ENCODE measurements around the gene C10orf90. TPM values are rescaled to one million over a fixed set of nuclear protein-coding genes. Genes with fewer than 3 reads are reported as not detected.
A peak's percentile ranks its signal among the peaks of the same experiment; 100 is the strongest.

C10orf90 gene
- total RNA-seq, 1 experiment from 2014 or later: 0.59 TPM

GRCh38 chr10:126448091-126448490 is 222.4 kb downstream of the C10orf90 start:
- Histone ChIP-seq H2AFZ (no peak overlapping the region), H3K4me1 (replicated peaks; ENCODE audit: insufficient read depth) (no peaks in the 10 kb centered on the region), H3K79me2 (ENCODE audit: low read depth) (no peaks in the 10 kb centered on the region), H3K9me2 (ENCODE audit: insufficient read depth) (no peaks in the 10 kb centered on the region), H3K27ac (no peak overlapping the region), H3K27me3 (ENCODE audit: insufficient read depth, low read depth) (no peaks in the 10 kb centered on the region), H3K4me2 (no peak overlapping the region), H4K20me1 (ENCODE audit: insufficient read depth) (no peaks in the 10 kb centered on the region), H3K36me3 (ENCODE audit: low read depth) (no peaks in the 10 kb centered on the region), H3K9me3 (ENCODE audit: insufficient read depth, low read depth) (no peaks in the 10 kb centered on the region; the same call in 1 of the 2 replicates), H3F3A (ENCODE audit: insufficient read depth, low read depth) (no peaks in the 10 kb centered on the region), H3K4me3 (no peak overlapping the region)
- intact Hi-C loops (cut with micrococcal nuclease; ENCODE audit: unreplicated experiment): no loop called here
- TF ChIP-seq EZH2 (IDR thresholded peaks at IDR 0.05; ENCODE audit: low read depth): no peak
- TF ChIP-seq, protein P1, sequence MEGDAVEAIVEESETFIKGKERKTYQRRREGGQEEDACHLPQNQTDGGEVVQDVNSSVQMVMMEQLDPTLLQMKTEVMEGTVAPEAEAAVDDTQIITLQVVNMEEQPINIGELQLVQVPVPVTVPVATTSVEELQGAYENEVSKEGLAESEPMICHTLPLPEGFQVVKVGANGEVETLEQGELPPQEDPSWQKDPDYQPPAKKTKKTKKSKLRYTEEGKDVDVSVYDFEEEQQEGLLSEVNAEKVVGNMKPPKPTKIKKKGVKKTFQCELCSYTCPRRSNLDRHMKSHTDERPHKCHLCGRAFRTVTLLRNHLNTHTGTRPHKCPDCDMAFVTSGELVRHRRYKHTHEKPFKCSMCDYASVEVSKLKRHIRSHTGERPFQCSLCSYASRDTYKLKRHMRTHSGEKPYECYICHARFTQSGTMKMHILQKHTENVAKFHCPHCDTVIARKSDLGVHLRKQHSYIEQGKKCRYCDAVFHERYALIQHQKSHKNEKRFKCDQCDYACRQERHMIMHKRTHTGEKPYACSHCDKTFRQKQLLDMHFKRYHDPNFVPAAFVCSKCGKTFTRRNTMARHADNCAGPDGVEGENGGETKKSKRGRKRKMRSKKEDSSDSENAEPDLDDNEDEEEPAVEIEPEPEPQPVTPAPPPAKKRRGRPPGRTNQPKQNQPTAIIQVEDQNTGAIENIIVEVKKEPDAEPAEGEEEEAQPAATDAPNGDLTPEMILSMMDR (conservative IDR thresholded peaks at IDR 0.05): no peak
- no TSS peak for BruUV-seq (replicated peaks)
- CTCF ChIA-PET: no interaction called here
- POLR2A ChIA-PET (ENCODE audit: unreplicated experiment): interaction anchor here (0.7 kb wide), 1 partner anchor 384 kb away, joined by 4 read pairs; no protein-coding TSS in a partner anchor
- DNase-seq: no peak

DNA sequence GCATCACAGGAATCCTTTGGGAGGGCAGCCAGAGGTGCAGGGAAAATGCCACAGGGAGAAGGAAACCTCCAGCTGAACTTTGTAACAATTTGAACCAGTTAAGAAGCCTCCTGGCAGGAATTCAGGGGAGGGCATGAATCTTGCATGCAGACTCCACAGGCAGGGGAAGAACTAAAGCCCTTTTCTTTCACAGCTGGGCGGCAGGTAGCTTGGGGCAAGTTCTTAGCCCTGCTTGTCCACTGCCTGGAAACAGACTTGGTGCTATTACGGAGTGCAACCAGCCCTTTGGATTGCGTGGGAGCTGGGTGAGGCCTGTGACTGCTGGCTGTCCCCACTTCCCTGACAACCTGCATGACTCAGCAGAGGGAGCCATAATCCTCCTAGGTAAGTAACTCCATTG is 230.6 kb downstream of the C10orf90 start:
- H3K9me3 ChIP-seq (ENCODE audit: insufficient read depth, low read depth): peaks cover 3% of the 10 kb centered on the region
- CTCF ChIA-PET: no interaction called here
- peaks cover 21% of the 10 kb centered on the region for H3K4me1 ChIP-seq (replicated peaks; ENCODE audit: insufficient read depth)
- H3K4me3 ChIP-seq: no peak overlapping the region
- peak overlapping the region; percentile 43; the same call in 1 of the 2 replicates for H2AFZ ChIP-seq
- H4K20me1 ChIP-seq (ENCODE audit: insufficient read depth): no peaks in the 10 kb centered on the region
- peak overlapping the region; percentile 16; the same call in 1 of the 2 replicates for H3K4me2 ChIP-seq
- DNase-seq: peak; percentile 49 to 59
- no peaks in the 10 kb centered on the region for H3K36me3 ChIP-seq (ENCODE audit: low read depth)
- H3K9me2 ChIP-seq (ENCODE audit: insufficient read depth): no peaks in the 10 kb centered on the region
- peaks cover 8% of the 10 kb centered on the region; the same call in 1 of the 2 replicates for H3F3A ChIP-seq (ENCODE audit: insufficient read depth, low read depth)
- intact Hi-C loops (cut with micrococcal nuclease; ENCODE audit: unreplicated experiment): no loop called here
- H3K27ac ChIP-seq: peak overlapping the region; percentile 83
- POLR2A ChIA-PET (ENCODE audit: unreplicated experiment): interaction anchor here (0.6 kb wide), 1 partner anchor 54 kb away, joined by 4 read pairs; no protein-coding TSS in a partner anchor
- TSS peak; percentile 55 for BruUV-seq (replicated peaks)
- H3K79me2 ChIP-seq (ENCODE audit: low read depth): no peaks in the 10 kb centered on the region
- TF ChIP-seq EZH2 (IDR thresholded peaks at IDR 0.05; ENCODE audit: low read depth): no peak
- TF ChIP-seq, protein P1 (conservative IDR thresholded peaks at IDR 0.05): no peak
- H3K27me3 ChIP-seq (ENCODE audit: insufficient read depth, low read depth): no peaks in the 10 kb centered on the region

DNA sequence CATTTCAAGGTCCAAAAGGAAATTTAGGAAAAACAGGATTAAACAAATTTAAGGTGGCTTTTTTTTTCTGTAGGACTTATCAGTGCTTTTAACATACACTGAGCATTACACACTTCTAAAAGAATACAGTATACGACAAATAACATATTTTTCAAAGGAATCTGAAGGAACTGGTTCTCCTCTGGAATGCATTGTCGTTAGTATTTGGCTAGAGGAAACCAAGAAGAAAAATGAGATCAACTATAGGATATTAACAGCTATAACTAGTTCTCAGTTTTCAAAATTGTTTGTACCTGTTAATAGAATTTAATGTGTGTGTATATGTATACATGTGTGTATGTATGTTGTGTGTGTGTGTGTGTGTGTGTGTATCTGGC is 232.1 kb downstream of the C10orf90 start:
- Histone ChIP-seq H2AFZ (no peak overlapping the region), H3K27me3 (ENCODE audit: insufficient read depth, low read depth) (no peaks in the 10 kb centered on the region), H3K9me3 (ENCODE audit: insufficient read depth, low read depth) (peaks cover 3% of the 10 kb centered on the region), H4K20me1 (ENCODE audit: insufficient read depth) (no peaks in the 10 kb centered on the region), H3K4me3 (no peak overlapping the region), H3K79me2 (ENCODE audit: low read depth) (no peaks in the 10 kb centered on the region), H3K9me2 (ENCODE audit: insufficient read depth) (no peaks in the 10 kb centered on the region), H3F3A (ENCODE audit: insufficient read depth, low read depth) (peaks cover 14% of the 10 kb centered on the region; the same call in 1 of the 2 replicates), H3K4me2 (no peak overlapping the region), H3K4me1 (replicated peaks; ENCODE audit: insufficient read depth) (peaks cover 37% of the 10 kb centered on the region), H3K36me3 (ENCODE audit: low read depth) (no peaks in the 10 kb centered on the region), H3K27ac (no peak overlapping the region)
- ChIA-PET CTCF (interaction anchor here (0.7 kb wide), 1 partner anchor 341 kb away, joined by 3 read pairs; no protein-coding TSS in a partner anchor), POLR2A (ENCODE audit: unreplicated experiment) (interaction anchor here (0.6 kb wide), 2 partner anchors 234 to 1977 kb away, joined by 3 read pairs; partner anchors contain the start of gene LHPP)
- TF ChIP-seq, protein P1 (conservative IDR thresholded peaks at IDR 0.05): no peak
- no peak for DNase-seq
- BruUV-seq (replicated peaks): no TSS peak
- intact Hi-C loops (cut with micrococcal nuclease; ENCODE audit: unreplicated experiment): no loop called here

All from PC-9 (cell line).